ENCODE measurements around the gene TEAD2.
"Not testable (repeated sequence)": the region's sequence is repeated elsewhere in the genome, so short reads cannot be mapped to it uniquely, and the experiment has no call there.

The TEAD2 gene

DNA sequence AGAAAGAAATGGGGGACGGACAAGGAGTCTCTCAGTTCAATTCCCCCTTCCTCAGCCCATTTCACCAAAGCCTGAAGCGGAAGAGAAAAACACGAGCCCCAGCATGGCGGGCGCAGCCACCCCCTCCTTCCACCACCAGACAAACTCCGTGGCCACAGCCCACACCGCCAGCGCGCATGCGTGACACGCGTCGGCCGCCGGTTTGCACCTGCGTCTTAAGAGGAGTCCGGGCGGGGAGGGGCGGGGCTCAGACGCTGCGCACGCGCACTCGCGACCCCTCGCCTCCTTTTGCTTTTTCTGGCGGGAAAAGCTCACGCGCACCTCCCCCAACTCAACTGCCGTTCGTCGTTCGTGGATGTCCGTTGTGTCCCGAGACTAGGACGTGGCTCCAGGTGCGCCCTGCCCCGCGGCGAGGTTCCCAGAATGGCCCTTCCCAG is 25.7 kb upstream of the TEAD2 start, which contains the start of gene KASH5:
Gene KASH5 (plus strand): TSS at position 314 of the 437 bp plus-strand sequence. CDS start 2,635 bp downstream, outside the sequence.
- peak; percentile 70 to 85 for DNase-seq (ENCODE audit: low read depth in 2 of 2)

DNA sequence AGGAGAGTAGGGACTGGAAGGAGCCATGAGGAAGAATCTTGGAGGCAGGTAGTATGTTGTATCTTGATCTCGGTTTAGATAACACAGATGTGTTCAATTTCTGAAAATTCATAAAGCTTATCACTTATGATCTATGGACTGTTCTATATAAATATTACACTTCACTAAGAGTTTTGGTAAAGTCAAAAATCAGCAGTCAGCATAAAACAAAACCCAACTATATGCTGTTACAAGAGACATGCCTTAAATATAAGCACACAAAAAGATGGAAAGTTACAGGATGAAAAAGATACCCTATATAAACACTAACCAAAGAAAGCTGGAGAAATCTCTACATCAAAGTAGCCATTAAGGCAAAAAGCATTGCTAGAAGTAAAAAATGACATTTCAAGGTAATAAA is 21.4 kb upstream of the TEAD2 start:
- DNase-seq (ENCODE audit: low read depth in 2 of 2): no peak

GRCh38 chr19:49382639-49383038 is 20.4 kb upstream of the TEAD2 start:
- DNase-seq (ENCODE audit: low read depth in 2 of 2): no peak

DNA sequence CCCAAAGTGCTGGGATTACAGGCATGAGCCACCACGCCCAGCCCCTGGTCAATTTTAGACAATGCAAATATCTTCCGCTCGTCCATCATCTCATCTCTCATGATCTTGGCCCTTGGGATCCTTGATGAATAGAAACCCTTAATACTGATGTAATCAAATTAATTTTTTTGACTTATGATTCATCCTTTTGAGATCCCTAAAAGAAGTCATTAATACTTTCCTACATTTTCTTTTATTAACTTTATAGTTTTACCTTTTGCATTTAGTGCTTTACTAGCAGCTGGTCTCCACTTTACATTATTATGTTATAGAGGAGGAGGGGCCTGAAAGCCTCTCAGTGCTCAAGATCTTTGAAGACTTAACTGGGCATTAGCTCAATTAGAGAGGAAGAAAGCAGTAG is 18.2 kb upstream of the TEAD2 start:
- no peak for DNase-seq (ENCODE audit: low read depth in 2 of 2)

DNA sequence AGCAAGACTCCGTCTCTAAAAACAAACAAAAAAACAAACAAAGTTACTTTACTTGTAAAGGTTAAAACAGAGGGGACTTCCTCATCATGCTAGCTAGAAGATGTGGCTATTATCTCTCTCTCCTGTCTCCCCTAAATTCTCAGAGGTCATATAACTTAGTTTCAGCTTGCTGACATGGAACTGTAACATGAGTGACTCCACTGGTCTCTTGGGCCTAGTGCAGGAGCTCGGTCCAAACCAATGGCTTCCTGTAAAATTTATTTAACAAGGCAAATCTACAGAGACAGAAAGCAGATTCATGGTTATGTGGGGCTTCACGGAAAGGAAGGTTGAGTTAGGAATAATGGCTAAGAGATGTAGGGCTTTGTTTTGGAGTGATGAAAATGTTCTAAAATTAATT is 16.3 kb upstream of the TEAD2 start:
- DNase-seq (ENCODE audit: low read depth in 2 of 2): no peak

- DNase-seq (ENCODE audit: low read depth in 2 of 2): no peak
These were observed 12.6 kb upstream of the TEAD2 start for GRCh38 chr19:49374665-49375434.

DNA sequence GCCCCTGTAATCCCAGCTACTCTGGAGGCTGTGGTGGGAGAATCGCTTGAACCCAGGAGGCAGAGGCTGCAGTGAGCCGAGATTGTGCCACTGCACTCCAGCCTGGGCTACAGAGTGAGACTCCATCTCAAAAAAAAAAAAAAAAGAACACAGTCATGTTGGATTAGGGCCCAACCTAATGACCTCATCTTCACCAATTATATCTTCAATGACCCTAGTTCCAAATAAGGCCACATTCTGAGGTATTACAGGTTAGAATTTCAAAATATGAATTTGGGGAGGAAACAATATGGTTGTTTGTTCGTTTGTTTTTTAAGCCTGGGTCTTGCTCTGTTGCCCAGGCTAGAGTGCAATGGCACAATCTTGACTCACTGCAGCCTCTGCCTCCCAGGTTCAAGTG is 11.0 kb upstream of the TEAD2 start:
- DNase-seq (ENCODE audit: low read depth in 2 of 2): not testable (repeated sequence)

GRCh38 chr19:49371184-49371583 is 9.0 kb upstream of the TEAD2 start:
- no peak for DNase-seq (ENCODE audit: low read depth in 2 of 2)

GRCh38 chr19:49368711-49369358 is 6.6 kb upstream of the TEAD2 start:
- no peak for DNase-seq (ENCODE audit: low read depth in 2 of 2)

DNA sequence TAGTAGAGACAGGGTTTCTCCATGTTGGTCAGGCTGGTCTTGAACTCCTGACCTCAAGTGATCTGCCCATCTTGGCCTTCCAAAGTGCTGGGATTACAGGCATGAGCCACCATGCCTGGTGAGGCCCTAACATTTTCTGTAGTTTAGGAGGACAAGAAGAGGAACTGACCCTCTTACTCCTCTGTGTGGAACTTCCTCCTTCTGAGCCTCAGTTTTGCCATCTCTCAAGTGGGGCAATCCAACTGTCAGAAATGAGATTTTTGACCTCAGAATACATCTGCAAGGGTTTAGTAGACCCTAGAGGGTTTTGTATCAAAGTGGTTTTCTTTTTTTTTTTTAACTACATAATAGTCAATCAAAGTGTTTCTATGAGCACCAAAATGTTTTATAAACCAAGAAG is 3.9 kb upstream of the TEAD2 start:
- DNase-seq (ENCODE audit: low read depth in 2 of 2): no peak

DNA sequence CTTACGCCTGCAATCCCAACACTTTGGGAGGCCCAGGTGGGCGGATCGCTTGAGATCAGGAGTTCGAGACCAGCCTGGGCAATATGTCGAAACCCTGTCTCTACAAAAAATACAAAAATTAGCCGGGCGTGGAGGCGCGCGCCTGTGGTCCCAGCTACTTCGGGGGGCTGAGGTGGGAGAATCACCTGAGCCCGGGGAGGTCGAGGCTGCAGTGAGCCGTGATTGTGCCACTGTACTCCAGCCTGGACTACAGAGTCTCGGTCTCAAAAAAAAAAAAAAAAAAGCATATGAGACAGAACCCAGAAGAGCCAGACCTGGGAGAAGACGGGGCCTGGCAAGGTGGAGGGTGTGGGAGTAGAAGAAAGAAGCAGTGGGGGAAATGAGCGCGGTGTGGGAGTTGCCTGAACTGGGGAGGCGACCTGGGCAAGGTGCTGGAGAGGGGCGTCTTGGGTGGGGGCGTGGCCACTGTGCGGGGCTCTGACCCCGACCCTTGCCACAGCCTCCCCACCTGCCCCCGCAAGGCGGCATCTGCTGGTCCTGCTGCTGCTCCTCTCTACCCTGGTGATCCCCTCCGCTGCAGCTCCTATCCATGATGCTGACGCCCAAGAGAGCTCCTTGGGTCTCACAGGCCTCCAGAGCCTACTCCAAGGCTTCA is 2.0 kb upstream of the TEAD2 start:
- no peak for DNase-seq (ENCODE audit: low read depth in 2 of 2)

GRCh38 chr19:49363268-49364082 is 1.3 kb upstream of the TEAD2 start, which contains the start of gene DKKL1:
TSS of gene DKKL1 (plus strand) at chr19:49363877. CDS start at chr19:49363999, 122 bp downstream.
- peak; percentile 42 to 78 for DNase-seq (ENCODE audit: low read depth in 2 of 2)

DNA sequence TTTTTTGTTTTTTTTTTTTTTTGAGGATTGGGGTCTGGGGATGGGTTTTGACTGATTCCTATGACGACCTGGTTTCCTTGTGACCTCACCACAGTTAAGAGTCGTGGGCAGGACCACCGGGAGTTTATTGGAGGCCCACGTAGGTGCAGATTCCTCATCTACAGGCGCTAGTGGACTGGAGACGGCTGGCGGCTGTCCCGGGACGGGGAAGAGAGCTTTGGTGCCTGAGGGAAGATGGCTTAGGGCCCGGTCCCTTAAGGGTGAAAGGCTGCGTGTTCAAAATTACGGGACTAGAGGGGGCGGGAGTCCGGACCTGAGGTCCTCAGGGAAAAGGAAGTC is 682 bp upstream of the TEAD2 start:
- no peak for DNase-seq (ENCODE audit: low read depth in 2 of 2)

GRCh38 chr19:49361438-49362047 is 673 bp downstream of the TEAD2 start:
- no peak for DNase-seq (ENCODE audit: low read depth in 2 of 2)

DNA sequence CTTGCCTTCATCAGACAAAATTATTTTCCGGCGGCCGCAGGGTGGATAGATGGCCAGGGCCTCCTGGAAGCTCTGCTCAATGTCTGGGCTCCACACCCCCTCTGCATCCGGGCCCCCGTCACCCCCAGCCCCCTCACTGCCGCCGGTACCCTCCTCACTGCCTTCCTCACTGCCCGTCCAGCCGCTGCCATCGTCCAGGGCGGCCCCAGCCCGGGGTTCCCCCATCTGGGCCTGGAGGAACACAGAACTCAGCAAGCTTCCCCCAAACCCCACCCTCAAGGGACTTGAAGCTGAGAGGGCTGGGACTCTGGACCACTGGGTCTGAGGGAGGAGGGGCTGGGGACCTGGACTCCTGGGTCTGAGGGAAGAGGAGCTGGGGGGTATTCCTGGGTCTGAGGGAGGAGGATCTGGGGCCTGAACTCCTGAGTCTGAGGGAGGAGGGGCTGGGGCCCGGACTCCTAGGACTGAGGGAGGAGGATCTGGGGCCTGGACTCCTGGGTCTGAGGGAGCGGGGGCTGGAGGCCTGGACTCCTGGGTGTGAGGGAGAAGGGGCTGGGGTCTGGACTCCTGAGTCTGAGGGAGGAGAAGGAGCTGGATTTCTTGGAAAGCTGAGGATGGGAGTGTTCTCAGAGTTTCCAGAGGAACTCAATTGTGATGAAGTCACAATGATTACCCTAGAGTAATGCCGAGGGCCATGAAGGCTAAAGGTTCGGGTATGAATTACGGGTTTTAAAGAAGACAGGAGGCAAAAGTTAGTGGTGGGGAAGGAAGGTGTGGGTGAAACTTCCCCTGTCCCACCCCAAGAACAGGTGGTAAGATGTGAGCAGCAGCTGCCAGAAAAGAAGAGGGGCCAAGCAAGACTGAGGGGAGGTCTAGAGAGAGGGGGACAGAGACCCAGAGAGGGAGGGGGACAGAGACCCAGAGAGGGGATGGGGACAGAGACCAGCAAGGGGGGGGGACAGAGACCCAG is 2.1 kb downstream of the TEAD2 start:
- no peak for DNase-seq (ENCODE audit: low read depth in 2 of 2)

DNA sequence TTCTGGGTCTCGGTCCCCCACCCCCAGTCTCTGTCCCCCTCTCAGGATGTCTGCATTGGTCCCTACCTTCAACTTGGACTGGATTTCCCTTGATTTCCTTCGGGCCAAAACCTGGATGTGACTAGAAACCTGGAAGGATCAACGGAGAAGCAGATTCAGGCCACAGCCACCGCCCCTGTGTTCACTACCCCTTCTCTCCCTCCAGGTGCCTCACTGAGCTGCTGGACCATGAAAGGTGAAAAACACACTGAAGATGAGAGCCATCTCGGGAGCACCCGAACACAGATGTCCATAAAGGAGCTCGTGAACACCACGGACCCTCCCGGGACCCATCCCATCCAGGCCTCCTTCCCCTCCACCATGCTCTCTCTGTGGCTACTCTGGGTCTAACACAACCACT is 5.0 kb downstream of the TEAD2 start:
- no peak for DNase-seq (ENCODE audit: low read depth in 2 of 2)

GRCh38 chr19:49356382-49356781 is 5.8 kb downstream of the TEAD2 start:
- no peak for DNase-seq (ENCODE audit: low read depth in 2 of 2)

GRCh38 chr19:49355909-49356353 is 6.3 kb downstream of the TEAD2 start:
- DNase-seq (ENCODE audit: low read depth in 2 of 2): no peak

DNA sequence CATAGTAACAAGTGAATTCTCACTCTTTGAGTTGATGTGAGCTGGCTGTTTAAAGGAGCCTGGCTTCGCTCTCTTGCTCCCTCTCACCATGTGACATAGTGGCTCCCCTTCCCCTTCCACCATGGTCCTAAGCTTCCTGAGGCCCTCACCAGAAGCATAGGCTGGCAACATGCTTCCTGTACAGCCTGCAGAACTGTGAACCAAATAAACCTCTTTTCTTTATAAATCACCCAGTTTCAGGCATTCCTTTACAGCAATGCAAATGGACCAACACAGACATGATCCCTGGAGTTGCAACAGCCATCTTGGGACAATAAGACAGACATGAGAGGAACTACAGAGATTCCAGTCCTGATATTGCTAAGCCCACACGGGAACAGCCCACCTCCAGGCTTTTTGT is 12.6 kb downstream of the TEAD2 start:
- no peak for DNase-seq (ENCODE audit: low read depth in 2 of 2)

Measured in activated CD4-positive, alpha-beta T cell treated with anti-CD3 and anti-CD28 coated beads for 24 hours (primary cell).